GM12878 (cell line): Measurements from ENCODE around the gene STX16. TPM values are rescaled to one million over a fixed set of nuclear protein-coding genes. Genes with fewer than 3 reads are reported as not detected.

ENCODE experiments used
- ATAC-seq: fragments of 200-7000 bp; cut with Tn5 transposase; 3 replicates; pipeline ENCODE4 v1.9.1; 2020; ENCODE audit warnings: mild to moderate bottlenecking, moderate library complexity
- BruUV-seq: library from RNA; stranded (reverse); fragments of 400-500 nt; replicated peaks from 2 replicates; lab custom pipeline; 2021; lab: Mats Ljungman, UMichigan
- CTCF ChIA-PET: fragments of 300-600 bp; sonication (Branson Sonifier 250); formaldehyde crosslinking; extraction: SDS; loops from one replicate; lab custom pipeline; 2021; ENCODE audit warnings: inconsistent platforms; lab: Yijun Ruan, JAX
- POLR2A ChIA-PET: fragments of 350-600 bp; formaldehyde crosslinking; extraction: SDS; loops from one replicate; lab custom pipeline; 2021; ENCODE audit warnings: inconsistent platforms; lab: Charles Lee
- RAD21 ChIA-PET: fragments of 300-600 bp; sonication (Branson Sonifier 250); formaldehyde crosslinking; loops from one replicate; lab custom pipeline; 2023; ENCODE audit warnings: antibody characterized with exemption; ENCODE audit not compliant: unreplicated experiment; lab: Charles Lee
- SMC1A ChIA-PET: fragments of 300-600 bp; sonication (Branson Sonifier 250); formaldehyde crosslinking; loops from one replicate; lab custom pipeline; 2023; ENCODE audit not compliant: unreplicated experiment, uncharacterized antibody; lab: Charles Lee
- DNase-seq: peaks from one replicate; pipeline ENCODE4 v3.0.0-alpha.2; 2011; ENCODE audit warnings: low read depth, low spot score
- FAIRE-seq: peaks from 3 replicates; lab custom pipeline; 2011; peaks lifted over from hg19 to GRCh38; lab: Jason Lieb, UNC
- H2AFZ ChIP-seq: 2 replicates; pipeline ENCODE4 v1.6.0; 2011; ENCODE audit warnings: low read depth, low read length, control low read depth; ENCODE audit not compliant: control insufficient read depth
- H3K27ac ChIP-seq: 2 replicates; pipeline ENCODE4 v1.5.1; 2011; ENCODE audit warnings: control low read depth; ENCODE audit not compliant: control insufficient read depth, insufficient read depth
- H3K27me3 ChIP-seq, 2 experiments: replicated peaks in 1 of 2; 2 replicates each; pipeline versions ENCODE4 v1.6.0 to v1.6.1; 2011; ENCODE audit warnings: low read length in 1 of 2; ENCODE audit not compliant: control insufficient read depth in 2 of 2, insufficient read depth in 2 of 2
- H3K36me3 ChIP-seq, 2 experiments: 2 replicates each; pipeline ENCODE4 v1.5.1; 2011; ENCODE audit warnings: low read length in 1 of 2; ENCODE audit not compliant: control insufficient read depth in 2 of 2, insufficient read depth in 2 of 2
- H3K4me1 ChIP-seq: 2 replicates; pipeline ENCODE4 v1.6.1; 2011; ENCODE audit warnings: mild to moderate bottlenecking, low read length, moderate library complexity, mixed read lengths; ENCODE audit not compliant: control insufficient read depth, insufficient read depth
- H3K4me2 ChIP-seq: 2 replicates; pipeline ENCODE4 v1.6.0; 2011; ENCODE audit warnings: control low read depth; ENCODE audit not compliant: control insufficient read depth, insufficient read depth
- H3K4me3 ChIP-seq: fragments of 200-600 bp; sonication (generic); 2 replicates; pipeline ENCODE4 v1.5.1; 2016
- H3K79me2 ChIP-seq: 2 replicates; pipeline ENCODE4 v1.6.0; 2011; ENCODE audit warnings: low read length; ENCODE audit not compliant: control insufficient read depth, insufficient read depth
- H3K9ac ChIP-seq: 2 replicates; pipeline ENCODE4 v1.8.0; 2011; ENCODE audit warnings: low read length, control low read depth, mixed read lengths; ENCODE audit not compliant: control insufficient read depth, insufficient read depth
- H3K9me3 ChIP-seq: replicated peaks from 3 replicates; pipeline ENCODE4 v1.5.1; 2011; ENCODE audit warnings: mild to moderate bottlenecking, low read length; ENCODE audit not compliant: control insufficient read depth, insufficient read depth
- H4K20me1 ChIP-seq: 2 replicates; pipeline ENCODE4 v1.6.0; 2011; ENCODE audit not compliant: control insufficient read depth, insufficient read depth
- CHD2 ChIP-seq: IDR thresholded peaks from 2 replicates; pipeline ENCODE4 v1.6.1; 2011; ENCODE audit warnings: low read depth, low read length, improper control_type of control experiment, borderline replicate concordance
- KLF5 ChIP-seq: fragments of 450-650 bp; IDR thresholded peaks from 2 replicates; pipeline ENCODE4 v1.6.1; 2014; ENCODE audit warnings: mild to moderate bottlenecking; ENCODE audit not compliant: partially characterized antibody
- PAX8 ChIP-seq: fragments of 450-650 bp; IDR thresholded peaks from 2 replicates; pipeline ENCODE4 v1.6.1; 2017; ENCODE audit warnings: mild to moderate bottlenecking, moderate library complexity
- SMARCA5 ChIP-seq: fragments of 450-650 bp; IDR thresholded peaks from 2 replicates; pipeline ENCODE4 v1.6.1; 2017; ENCODE audit warnings: mild to moderate bottlenecking
- SUZ12 ChIP-seq: fragments of 200-600 bp; sonication (generic); IDR thresholded peaks from one replicate; pipeline ENCODE4 v1.6.1; 2018; ENCODE audit warnings: antibody characterized with exemption, mild to moderate bottlenecking; ENCODE audit not compliant: unreplicated experiment
- ZNF622 ChIP-seq: fragments of 450-650 bp; IDR thresholded peaks from 2 replicates; pipeline ENCODE4 v1.6.1; 2017; ENCODE audit warnings: mild to moderate bottlenecking, inconsistent platforms
- WGBS: methylation state at CpG from one replicate; pipeline ENCODE4 v1.1.6; 2016; ENCODE audit warnings: low lambda C conversion rate; ENCODE audit not compliant: insufficient replicate concordance, insufficient coverage; ENCODE audit errors: missing lambda C conversion rate; 5-methylcytosine and 5-hydroxymethylcytosine counted together
- in situ Hi-C: fragments of 300-500 bp; cut with MboI; formaldehyde crosslinking; loops from 9 replicates; pipeline ENCODE4 v1.14.3; 2018; ENCODE audit warnings: mixed read lengths
- intact Hi-C: fragments of 100-400 bp; cut with micrococcal nuclease; formaldehyde crosslinking; loops from one replicate; pipeline ENCODE4 v1.14.2; 2022; ENCODE audit not compliant: unreplicated experiment
- polyA plus RNA-seq, 11 experiments: library from polyadenylated mRNA; depleted of rRNA in 4 of 11; unstranded in 6 of 11; stranded (reverse) in 5 of 11; fragments of >200 nt; fragmentation: Nextera tagmentation in 4 of 11; fragmentation: Illumina TruSeq in 1 of 11; extraction: Ambion mirVana in 4 of 11; extraction: Trizol in 1 of 11; gene quantifications; 1 replicate in 1 of 11; 2 replicates in 10 of 11; pipeline versions ENCODE4 v1.2.1 to v1.2.3, GENCODE V29; 2011 to 2016; ENCODE audit warnings: inconsistent platforms in 2 of 11, missing spikeins in 2 of 11, low read depth in 1 of 11
- total RNA-seq, 4 experiments: library from RNA; depleted of rRNA in 3 of 4; stranded (reverse); fragments of >200 nt in 3 of 4; fragmentation: Illumina TruSeq in 1 of 4; extraction: Trizol in 1 of 4; gene quantifications; 2 replicates each; pipeline versions ENCODE4 v1.2.1 to v1.2.3, GENCODE V29; 2013 to 2021
- TF ChIP-seq, protein P1 (sequence below), 3 experiments: IDR thresholded peaks in 2 of 3; conservative IDR thresholded peaks in 1 of 3; 2 replicates each; pipeline ENCODE4 v1.5.1; 2011; ENCODE audit warnings: low read depth in 3 of 3, low read length in 3 of 3, mild to moderate bottlenecking in 3 of 3, control low read depth in 2 of 3, moderate library complexity in 2 of 3, inconsistent platforms in 1 of 3, mixed read lengths in 1 of 3; ENCODE audit not compliant: control insufficient read depth in 2 of 3, insufficient read depth in 1 of 3; ENCODE audit errors: extremely low read depth in 1 of 3
- TF ChIP-seq, protein P2 (sequence below): fragments of 150-350 bp; IDR thresholded peaks from 2 replicates; pipeline ENCODE4 v1.6.1; 2016; ENCODE audit warnings: low read depth, low read length
- TF ChIP-seq, protein P3 (sequence below): fragments of 450-650 bp; IDR thresholded peaks from 2 replicates; pipeline ENCODE4 v1.6.1; 2017; ENCODE audit warnings: mild to moderate bottlenecking, moderate library complexity
- TF ChIP-seq, protein P4 (sequence below): IDR thresholded peaks from 2 replicates; pipeline ENCODE4 v1.6.1; 2012; ENCODE audit warnings: mild to moderate bottlenecking, low read depth, low read length

STX16 gene
- total and polyA plus RNA-seq, 10 of the 15 experiments (the other 5 are each of a cell fraction or from before 2014, with no cell fraction given): 6.3 to 68.4 (median 35.8) TPM

DNA sequence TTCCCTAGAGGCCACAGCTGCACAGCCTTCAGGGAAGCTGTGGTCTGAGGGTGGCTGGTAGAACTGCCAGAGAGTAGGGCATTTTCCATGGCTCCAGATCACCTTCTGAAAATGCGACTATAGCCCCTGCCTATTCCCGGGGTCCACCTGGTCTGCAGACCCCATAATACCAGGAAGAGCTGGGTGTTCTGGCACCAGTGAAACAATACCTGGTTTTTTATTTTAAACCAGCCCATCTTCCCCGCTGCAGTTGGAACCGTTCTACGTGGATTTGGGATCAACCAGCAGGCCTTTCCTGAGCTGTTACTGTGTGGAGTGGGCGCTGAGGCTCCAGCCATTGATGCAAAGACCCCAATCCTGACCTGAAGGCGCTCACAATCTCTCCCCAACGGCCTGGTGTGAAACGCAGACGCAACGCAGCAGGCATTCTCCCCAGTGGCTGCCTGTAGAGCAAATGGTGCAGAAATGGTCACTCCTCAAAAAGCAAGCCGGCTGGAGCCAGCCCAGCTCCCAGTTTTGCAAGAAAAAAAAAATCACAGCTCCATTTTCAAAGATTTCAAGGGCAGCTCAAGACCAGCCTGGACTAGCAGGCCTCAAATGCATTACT lies 52.8 kb downstream of the STX16 start:
- no peak overlapping the region for H3K27ac ChIP-seq
- no peaks in the 10 kb centered on the region for H4K20me1 ChIP-seq
- ChIA-PET CTCF (interaction anchor here (0.9 to 1.0 kb wide), 2 partner anchors 11 to 468 kb away, joined by 4 to 5 read pairs; no protein-coding TSS in a partner anchor), RAD21 (no interaction called here), SMC1A (no interaction called here), POLR2A (no interaction called here)
- no peak overlapping the region for H2AFZ ChIP-seq
- ATAC-seq: no peak
- H3K27me3 ChIP-seq: no peaks in the 10 kb centered on the region
- no TSS peak for BruUV-seq
- no peaks in the 10 kb centered on the region for H3K9me3 ChIP-seq
- intact Hi-C loops: no loop called here
- no peaks in the 10 kb centered on the region for H3K79me2 ChIP-seq
- H3K36me3 ChIP-seq: peaks cover 0 to 3% of the 10 kb centered on the region in 2 experiments; a peak in 3 of 4 replicates
- no peak overlapping the region for H3K9ac ChIP-seq
- in situ Hi-C loops: no loop called here
- 94% methylated on average over 12 of the region's 12 CpGs for WGBS
- DNase-seq: no peak
- H3K4me1 ChIP-seq: no peaks in the 10 kb centered on the region
- H3K4me2 ChIP-seq: no peak overlapping the region
- FAIRE-seq: no peak
- H3K4me3 ChIP-seq: no peak overlapping the region
- no peak for TF ChIP-seq KLF5
- no peak for TF ChIP-seq PAX8
- TF ChIP-seq, protein P1, sequence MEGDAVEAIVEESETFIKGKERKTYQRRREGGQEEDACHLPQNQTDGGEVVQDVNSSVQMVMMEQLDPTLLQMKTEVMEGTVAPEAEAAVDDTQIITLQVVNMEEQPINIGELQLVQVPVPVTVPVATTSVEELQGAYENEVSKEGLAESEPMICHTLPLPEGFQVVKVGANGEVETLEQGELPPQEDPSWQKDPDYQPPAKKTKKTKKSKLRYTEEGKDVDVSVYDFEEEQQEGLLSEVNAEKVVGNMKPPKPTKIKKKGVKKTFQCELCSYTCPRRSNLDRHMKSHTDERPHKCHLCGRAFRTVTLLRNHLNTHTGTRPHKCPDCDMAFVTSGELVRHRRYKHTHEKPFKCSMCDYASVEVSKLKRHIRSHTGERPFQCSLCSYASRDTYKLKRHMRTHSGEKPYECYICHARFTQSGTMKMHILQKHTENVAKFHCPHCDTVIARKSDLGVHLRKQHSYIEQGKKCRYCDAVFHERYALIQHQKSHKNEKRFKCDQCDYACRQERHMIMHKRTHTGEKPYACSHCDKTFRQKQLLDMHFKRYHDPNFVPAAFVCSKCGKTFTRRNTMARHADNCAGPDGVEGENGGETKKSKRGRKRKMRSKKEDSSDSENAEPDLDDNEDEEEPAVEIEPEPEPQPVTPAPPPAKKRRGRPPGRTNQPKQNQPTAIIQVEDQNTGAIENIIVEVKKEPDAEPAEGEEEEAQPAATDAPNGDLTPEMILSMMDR (IDR thresholded peaks at IDR 0.05 in 2 of 3, conservative IDR thresholded peaks at IDR 0.05 in 1 of 3; ENCODE audit: control insufficient read depth in 2 of 3, extremely low read depth in 1 of 3, insufficient read depth in 1 of 3, low read depth in 3 of 3, low read length in 3 of 3): no peak
- TF ChIP-seq, protein P2, sequence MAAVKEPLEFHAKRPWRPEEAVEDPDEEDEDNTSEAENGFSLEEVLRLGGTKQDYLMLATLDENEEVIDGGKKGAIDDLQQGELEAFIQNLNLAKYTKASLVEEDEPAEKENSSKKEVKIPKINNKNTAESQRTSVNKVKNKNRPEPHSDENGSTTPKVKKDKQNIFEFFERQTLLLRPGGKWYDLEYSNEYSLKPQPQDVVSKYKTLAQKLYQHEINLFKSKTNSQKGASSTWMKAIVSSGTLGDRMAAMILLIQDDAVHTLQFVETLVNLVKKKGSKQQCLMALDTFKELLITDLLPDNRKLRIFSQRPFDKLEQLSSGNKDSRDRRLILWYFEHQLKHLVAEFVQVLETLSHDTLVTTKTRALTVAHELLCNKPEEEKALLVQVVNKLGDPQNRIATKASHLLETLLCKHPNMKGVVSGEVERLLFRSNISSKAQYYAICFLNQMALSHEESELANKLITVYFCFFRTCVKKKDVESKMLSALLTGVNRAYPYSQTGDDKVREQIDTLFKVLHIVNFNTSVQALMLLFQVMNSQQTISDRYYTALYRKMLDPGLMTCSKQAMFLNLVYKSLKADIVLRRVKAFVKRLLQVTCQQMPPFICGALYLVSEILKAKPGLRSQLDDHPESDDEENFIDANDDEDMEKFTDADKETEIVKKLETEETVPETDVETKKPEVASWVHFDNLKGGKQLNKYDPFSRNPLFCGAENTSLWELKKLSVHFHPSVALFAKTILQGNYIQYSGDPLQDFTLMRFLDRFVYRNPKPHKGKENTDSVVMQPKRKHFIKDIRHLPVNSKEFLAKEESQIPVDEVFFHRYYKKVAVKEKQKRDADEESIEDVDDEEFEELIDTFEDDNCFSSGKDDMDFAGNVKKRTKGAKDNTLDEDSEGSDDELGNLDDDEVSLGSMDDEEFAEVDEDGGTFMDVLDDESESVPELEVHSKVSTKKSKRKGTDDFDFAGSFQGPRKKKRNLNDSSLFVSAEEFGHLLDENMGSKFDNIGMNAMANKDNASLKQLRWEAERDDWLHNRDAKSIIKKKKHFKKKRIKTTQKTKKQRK: no peak
- no peak for TF ChIP-seq ZNF622
- TF ChIP-seq CHD2: no peak
- no peak for TF ChIP-seq SMARCA5
- TF ChIP-seq, protein P3, sequence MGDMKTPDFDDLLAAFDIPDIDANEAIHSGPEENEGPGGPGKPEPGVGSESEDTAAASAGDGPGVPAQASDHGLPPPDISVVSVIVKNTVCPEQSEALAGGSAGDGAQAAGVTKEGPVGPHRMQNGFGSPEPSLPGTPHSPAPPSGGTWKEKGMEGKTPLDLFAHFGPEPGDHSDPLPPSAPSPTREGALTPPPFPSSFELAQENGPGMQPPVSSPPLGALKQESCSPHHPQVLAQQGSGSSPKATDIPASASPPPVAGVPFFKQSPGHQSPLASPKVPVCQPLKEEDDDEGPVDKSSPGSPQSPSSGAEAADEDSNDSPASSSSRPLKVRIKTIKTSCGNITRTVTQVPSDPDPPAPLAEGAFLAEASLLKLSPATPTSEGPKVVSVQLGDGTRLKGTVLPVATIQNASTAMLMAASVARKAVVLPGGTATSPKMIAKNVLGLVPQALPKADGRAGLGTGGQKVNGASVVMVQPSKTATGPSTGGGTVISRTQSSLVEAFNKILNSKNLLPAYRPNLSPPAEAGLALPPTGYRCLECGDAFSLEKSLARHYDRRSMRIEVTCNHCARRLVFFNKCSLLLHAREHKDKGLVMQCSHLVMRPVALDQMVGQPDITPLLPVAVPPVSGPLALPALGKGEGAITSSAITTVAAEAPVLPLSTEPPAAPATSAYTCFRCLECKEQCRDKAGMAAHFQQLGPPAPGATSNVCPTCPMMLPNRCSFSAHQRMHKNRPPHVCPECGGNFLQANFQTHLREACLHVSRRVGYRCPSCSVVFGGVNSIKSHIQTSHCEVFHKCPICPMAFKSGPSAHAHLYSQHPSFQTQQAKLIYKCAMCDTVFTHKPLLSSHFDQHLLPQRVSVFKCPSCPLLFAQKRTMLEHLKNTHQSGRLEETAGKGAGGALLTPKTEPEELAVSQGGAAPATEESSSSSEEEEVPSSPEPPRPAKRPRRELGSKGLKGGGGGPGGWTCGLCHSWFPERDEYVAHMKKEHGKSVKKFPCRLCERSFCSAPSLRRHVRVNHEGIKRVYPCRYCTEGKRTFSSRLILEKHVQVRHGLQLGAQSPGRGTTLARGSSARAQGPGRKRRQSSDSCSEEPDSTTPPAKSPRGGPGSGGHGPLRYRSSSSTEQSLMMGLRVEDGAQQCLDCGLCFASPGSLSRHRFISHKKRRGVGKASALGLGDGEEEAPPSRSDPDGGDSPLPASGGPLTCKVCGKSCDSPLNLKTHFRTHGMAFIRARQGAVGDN: no peak
- TF ChIP-seq, protein P4, sequence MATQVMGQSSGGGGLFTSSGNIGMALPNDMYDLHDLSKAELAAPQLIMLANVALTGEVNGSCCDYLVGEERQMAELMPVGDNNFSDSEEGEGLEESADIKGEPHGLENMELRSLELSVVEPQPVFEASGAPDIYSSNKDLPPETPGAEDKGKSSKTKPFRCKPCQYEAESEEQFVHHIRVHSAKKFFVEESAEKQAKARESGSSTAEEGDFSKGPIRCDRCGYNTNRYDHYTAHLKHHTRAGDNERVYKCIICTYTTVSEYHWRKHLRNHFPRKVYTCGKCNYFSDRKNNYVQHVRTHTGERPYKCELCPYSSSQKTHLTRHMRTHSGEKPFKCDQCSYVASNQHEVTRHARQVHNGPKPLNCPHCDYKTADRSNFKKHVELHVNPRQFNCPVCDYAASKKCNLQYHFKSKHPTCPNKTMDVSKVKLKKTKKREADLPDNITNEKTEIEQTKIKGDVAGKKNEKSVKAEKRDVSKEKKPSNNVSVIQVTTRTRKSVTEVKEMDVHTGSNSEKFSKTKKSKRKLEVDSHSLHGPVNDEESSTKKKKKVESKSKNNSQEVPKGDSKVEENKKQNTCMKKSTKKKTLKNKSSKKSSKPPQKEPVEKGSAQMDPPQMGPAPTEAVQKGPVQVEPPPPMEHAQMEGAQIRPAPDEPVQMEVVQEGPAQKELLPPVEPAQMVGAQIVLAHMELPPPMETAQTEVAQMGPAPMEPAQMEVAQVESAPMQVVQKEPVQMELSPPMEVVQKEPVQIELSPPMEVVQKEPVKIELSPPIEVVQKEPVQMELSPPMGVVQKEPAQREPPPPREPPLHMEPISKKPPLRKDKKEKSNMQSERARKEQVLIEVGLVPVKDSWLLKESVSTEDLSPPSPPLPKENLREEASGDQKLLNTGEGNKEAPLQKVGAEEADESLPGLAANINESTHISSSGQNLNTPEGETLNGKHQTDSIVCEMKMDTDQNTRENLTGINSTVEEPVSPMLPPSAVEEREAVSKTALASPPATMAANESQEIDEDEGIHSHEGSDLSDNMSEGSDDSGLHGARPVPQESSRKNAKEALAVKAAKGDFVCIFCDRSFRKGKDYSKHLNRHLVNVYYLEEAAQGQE: no peak
- TF ChIP-seq SUZ12: no peak
